ENCODE results near the gene RABL6.
"Not testable (repeated sequence)": the region's sequence is repeated elsewhere in the genome, so short reads cannot be mapped to it uniquely, and the experiment has no call there.

The RABL6 gene

DNA sequence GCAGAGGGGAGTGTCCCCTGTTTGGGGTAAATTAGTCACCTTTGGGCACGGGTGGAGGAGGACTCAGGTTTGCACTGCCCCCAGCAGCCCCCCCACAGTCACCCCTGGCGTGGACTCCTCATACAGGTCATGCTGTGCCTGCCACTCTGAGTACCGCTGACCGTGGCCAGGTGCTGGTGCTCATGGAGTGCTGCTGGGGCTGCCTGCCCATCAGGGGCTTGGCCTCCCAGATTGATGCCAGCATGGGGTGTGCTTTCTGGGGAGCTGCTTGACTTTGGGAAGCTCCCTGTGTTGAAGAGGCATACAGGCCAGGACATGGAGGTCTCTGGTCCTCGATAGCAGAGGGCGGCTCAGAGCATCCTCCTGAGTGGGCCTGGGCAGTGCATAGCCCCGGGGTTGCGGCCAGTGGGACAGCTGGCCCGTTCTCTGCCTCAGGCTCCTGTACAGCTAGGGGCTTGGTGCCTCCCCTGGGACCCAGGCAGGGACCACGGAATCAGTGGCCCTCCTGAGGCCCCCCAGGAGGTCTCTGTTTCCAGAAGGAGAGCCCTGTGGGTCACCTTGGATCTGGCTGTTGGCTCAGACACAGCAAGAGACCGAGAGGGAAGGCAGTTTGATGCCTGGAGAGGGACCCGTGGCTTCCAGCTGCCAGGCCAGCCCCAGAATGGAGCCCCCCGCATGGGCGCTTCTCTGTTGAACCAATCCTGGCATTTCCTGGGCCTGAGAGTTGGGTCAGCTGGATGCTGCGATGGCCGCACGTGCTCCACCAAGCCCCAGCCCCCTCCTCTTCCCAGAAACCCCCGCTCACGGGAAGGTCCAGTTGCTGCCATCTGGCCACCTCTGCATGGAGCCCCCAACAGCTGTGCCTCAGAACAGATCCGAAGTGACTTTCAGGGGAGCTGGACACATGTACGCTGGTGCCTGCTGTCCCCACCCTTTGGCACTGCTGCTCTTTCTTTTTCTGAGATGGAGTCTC, 28.5 kb downstream of the RABL6 start:
- no peak for DNase-seq (ENCODE audit: low read depth)

DNA sequence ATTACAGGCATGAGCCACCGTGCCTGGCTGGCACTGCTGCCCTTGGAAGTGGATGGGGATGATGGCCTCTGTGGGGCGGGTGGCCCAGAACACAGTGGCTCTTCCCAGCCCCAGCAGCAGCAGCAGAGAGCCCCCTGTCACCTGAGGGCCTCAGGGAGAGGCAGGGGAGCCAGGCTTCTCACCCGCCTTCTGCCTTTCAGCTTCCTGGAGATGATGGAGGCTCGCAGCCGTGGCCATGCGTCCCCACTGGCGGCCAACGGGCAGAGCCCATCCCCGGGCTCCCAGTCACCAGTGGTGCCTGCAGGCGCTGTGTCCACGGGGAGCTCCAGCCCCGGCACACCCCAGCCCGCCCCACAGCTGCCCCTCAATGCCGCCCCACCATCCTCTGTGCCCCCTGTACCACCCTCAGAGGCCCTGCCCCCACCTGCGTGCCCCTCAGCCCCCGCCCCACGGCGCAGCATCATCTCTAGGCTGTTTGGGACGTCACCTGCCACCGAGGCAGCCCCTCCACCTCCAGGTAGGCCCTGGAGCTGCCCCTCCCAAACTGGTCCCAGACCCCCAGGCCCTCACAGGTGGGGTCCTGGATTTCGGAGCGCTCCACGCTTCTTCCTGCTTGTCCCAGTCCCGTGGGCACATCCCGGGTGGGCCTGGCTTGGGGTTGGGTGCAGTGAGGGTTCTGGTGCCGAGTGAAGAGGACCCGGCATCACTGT, 29.6 kb downstream of the RABL6 start:
- DNase-seq (ENCODE audit: low read depth) = no peak

DNA sequence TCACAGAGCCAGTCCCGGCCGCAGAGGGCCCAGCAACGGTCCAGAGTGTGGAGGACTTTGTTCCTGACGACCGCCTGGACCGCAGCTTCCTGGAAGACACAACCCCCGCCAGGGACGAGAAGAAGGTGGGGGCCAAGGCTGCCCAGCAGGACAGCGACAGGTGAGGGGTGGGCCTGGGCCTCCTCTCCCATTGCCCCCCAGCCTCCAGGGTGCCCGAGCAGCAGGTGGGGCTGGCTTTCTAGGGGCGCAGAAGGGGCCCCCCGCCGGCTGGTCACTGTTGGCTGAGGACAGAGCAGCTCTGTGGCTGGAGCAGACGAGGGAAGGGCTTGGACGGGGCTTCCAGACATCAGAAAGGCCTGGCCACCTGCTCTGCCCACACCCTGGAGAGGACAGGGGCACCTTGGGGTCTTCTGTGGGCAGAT, 30.1 kb downstream of the RABL6 start:
- DNase-seq (ENCODE audit: low read depth) = not testable (repeated sequence)

DNA sequence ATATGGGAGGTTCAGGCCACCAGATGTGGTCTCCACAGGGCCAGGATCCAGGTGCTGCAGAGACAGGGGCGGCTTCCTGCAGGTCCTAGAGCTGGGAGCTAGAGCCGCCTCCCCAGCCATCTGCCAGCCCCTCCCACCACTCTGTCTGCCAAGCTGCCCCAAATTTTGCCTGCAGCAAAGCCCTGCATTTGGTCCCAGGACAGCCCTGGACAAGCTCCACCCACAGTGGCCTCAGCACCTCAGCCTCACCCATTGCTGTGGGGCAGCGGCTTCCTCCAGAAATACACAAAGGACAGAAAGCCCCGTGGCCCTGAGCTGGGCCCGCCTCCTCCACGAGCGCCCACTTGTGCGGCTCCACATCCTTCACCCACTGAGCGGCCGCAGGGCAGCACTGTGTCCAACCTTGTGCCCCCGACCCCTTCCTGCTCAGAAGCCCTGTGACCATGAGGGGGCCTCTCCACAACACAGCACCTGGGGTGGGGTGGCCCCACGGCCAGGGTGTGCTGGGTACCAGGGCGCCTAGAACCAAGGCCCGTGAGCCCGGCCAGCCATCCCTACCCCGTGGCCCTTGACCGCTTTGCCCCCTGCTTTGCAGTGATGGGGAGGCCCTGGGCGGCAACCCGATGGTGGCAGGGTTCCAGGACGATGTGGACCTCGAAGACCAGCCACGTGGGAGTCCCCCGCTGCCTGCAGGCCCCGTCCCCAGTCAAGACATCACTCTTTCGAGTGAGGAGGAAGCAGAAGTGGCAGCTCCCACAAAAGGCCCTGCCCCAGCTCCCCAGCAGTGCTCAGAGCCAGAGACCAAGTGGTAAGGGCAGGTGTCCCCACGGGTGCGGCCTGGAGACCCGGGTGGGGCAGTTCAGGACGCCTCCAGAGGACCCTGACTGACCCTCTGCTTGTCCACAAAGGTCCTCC, 30.8 kb downstream of the RABL6 start:
- DNase-seq (ENCODE audit: low read depth) = no peak

DNA sequence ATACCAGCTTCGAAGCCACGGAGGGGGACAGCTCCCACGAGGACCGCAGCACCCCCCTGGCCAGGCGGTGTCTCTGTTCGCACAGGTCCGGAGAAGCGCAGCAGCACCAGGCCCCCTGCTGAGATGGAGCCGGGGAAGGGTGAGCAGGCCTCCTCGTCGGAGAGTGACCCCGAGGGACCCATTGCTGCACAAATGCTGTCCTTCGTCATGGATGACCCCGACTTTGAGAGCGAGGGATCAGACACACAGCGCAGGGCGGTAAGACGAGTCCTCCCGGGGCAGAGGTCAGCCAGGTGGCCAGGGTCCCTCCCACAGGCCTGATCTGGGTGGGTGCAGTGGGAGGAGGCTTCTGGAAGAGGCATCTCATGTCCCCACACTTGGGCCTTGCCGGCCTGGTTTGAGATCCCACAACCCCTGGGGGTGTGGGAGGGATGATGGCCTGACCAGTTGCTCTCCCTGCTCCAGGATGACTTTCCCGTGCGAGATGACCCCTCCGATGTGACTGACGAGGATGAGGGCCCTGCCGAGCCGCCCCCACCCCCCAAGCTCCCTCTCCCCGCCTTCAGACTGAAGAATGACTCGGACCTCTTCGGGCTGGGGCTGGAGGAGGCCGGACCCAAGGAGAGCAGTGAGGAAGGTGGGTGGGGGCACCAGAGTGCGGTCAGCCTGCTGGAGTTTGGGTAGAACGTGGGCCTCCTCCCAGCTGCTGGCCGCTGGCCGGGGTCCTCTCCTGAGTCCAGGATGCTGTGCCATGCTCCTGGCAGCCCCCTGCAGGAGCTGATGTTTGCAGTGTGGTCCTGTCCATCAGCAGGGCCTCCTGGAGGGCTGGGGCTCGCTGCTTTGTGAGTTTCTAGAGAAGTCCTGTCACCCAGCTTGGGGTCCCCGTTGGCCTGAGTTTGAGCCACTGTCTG, 31.7 kb downstream of the RABL6 start:
- no peak for DNase-seq (ENCODE audit: low read depth)

DNA sequence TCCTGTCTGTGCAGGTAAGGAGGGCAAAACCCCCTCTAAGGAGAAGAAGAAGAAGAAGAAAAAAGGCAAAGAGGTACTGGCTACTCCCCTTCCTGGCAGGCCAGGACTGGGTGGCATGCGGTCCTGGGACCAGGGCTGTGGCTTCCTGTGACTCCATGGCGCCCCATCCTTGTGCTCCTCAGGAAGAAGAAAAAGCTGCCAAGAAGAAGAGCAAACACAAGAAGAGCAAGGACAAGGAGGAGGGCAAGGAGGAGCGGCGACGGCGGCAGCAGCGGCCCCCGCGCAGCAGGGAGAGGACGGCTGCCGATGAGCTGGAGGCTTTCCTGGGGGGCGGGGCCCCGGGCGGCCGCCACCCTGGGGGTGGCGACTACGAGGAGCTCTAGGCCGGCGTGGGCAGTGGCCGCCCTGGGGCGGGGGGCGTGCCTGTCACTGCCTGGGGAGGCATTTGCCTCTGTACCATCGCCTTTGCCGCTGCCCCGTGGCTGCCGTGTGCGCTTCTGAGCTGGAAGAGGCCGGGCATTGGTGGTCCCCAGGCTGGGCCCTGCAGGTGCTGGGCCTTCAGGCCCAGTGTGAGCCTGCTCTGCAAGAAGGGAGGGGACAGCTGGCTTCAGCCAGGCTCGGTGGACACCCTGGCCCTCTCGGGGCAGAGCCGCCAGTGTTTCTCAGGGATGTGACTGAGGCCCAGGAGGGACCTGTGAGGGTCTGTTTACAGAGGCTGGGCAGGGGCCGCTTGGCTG, 32.6 kb downstream of the RABL6 start:
- no peak for DNase-seq (ENCODE audit: low read depth)

DNA sequence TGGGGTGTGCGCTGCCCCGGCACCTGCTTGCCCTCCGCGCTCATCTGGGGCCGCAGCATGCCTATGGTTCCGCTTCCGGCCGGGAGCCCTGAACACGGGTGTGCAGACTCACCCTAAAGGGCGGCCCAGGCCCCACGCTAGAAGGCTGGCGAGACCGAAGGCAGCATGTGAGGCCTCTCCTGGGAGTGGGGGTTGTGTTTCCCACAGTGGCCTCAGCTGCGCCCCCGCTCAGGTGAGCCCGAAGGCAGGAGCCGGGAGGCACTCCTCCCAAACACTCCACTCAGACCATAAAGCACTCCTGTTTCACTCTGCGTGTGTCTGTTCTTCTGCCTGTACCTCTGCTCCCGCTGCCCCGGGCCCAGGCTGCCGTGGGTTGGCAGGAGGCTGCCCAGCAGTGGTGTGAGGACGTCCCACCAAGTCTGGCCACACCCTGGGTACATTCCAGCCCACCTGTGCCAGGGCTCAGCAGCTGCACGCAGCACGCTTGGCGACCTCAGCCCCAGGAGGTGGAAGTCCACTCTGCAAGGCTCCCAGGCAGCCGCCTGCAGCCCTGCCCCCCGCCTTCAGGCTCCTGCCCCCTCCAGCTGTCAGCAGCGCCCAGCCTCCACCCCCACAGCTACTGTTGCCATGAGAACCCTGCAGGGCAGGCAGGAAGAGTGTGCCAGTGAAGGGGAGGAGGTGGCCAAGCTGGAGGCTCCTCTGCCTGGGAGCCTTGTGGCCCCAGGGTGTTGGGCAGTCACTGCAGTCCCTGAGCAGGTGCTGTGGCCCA, 33.3 kb downstream of the RABL6 start:
- DNase-seq (ENCODE audit: low read depth) = no peak

DNA sequence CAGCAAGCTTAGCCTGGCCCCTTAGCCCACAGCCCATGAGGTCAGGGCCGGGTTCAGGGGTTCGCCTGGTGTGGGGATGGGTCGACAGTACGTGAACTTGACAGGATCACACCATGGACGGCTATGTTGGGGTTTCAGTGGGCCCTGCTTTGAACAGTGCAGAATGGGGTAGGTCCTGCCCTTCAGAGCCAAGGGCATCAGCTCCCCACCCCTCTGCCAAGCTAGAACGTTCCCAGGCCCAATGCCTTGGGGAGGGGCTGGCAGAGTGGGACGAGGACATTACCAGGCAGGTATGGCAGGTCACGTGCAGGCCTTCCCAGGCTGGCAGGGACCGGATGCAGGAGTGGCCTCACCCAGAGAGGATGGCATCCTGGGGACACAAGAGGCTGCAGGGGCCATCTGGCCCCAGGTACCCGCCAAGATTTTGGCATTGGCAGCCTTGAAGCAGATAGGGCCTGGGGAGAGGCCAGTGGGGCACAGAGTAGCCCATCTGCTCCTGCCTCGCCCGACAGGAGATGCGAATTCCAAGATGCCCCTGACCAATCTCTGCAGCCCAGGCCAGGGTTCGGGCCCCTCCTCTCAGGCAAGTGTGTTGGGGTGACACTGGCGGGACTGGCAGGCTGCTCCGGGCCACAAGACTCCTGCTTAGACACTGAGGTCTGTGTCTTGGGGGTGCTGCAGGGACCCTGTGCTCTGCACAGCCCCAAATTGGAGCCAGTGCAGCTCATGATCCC, 34.1 kb downstream of the RABL6 start:
- DNase-seq (ENCODE audit: low read depth) = not testable (repeated sequence)

DNA sequence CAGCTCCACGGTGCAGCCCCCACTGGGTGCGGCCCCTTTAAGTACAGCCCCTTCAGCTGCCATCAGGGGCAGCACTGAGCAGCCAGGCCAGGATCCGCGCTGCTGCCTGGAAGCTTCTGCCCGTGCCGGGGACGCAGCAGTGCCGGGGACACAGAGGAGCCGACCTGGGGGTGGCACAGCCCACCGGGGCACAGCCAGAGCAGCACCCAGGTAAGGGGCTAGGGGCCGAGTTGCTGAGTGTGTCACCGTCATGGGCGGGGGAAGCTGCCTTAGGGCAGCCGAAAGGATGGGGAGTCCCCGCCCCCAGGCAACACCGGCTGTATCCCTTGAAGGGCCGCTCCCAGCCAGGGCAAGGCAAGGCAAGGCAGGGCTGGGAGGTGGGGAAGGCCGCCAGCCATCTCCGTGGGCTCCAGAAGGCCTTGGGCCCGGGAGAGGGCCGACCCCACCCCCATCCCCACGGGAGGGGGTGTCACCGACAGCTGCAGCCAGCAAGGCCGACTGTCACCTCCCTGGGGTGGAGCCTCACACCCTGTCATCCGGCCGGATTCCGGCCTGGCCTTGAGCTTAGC, 34.7 kb downstream of the RABL6 start, which contains the start of gene AJM1:
TSS of gene AJM1 (plus strand) at position 99 of the 569 bp plus-strand sequence. CDS start 1,937 bp downstream, outside the sequence.
- DNase-seq (ENCODE audit: low read depth) = not testable (repeated sequence)

DNA sequence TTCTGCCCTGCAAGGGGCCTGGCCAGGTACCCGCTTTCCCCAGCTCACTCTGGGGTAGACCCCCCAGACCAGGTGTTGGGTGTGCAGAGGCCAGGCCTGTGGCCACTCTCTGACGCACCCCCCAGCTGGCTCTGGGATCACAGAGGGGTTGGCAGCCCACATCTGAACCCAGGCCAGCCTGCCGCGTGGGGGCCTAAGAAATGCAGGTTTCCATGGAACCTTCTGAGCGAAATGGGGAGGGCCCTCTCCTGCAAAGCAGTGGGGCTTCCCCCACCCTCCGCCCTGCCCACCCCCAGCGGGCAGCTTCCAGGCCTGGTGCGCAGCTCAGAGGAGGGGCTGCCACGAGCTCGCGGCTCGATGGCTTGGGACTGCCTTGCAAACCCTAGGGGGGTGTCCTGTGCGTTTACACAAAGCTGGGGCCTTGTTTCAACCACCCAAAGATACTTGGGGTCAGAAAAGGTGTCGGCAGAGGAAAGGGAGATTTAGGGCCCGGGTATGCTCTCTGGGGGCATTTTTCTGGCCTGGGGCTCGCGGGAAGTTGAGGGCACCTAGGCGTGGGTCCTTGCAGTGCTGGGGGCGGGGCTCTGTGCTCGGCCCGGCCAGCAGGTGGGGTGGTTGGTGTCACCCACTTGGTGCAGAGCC, 35.5 kb downstream of the RABL6 start:
- not testable (repeated sequence) for DNase-seq (ENCODE audit: low read depth)

DNA sequence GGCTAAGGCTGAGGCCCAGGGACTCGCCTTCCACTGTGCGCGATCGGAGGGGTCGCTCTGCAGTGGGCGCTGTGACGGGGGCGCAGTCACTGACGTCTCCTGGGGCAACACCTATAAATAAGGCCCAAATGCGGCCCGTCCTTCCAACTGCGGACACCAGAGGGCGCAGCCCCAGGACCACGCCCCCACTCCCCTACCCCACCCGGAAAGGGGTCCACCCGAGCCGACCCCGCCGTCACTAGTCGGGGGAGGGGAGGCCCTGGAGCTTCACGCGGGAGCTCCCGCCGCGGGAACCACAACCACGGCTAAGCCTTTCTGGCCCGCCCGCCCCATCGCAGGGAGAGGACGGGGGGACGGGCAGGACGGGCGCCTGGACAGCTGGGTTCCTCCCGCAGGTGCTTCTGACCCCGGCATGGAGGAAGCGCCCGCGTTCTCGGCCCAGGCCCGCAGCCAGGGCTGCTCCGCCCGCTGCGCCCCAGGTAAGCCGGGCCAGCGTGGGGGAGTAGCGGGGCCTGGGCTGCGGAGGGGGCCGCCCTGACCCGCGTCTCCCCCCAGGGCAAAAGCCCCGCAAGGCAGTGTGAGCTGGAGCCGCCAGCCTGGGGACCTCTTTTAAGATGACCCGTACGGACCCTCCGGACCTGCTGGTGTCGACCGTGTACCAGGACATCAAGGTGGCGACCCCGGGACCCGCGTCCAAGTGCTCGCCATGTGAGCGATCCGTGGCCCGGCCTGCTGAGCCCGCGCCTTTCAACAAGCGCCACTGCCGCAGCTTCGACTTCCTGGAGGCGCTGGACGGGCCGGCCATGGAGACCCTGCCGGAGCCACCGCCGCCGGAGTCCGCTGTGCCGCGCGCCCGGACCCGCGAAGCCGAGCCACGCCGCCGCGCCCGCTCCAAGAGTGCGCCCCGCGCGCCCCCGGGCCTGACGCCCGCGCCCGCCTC, 36.3 kb downstream of the RABL6 start:
- DNase-seq (ENCODE audit: low read depth) = not testable (repeated sequence)

DNA sequence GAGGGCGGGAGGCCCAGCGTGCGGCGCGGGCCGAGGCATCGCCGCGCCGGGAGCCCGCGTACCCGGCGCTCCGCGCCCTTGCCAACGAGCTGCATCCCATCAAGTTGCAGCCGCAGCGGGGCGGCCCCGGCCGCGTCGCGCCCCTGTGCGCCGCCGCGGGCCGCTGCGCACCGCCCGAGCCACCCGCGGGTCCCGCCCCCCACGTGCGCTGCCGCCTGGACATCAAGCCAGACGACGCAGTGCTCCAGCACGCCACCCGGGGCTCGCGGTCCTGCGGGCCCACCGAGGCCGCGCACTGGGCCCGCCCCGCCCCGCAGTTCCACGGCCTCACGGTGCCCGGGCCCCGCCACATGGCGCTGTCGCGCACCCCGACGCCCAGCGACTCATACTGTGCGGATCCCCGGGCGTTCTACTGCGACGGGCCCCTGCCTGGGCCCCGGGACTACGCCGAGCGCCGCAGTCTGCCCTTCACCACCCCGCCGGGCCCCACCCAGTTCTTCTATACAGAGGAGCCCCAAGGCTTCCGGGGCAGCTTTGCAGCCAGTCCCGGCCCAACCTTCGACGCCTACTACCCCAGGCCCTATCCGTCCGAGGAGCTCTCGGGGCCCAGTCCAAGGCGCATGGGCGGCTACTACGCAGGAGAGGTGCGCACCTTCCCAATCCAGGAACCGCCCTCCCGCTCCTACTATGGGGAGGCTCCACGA, 37.2 kb downstream of the RABL6 start:
- DNase-seq (ENCODE audit: low read depth) = no peak

DNA sequence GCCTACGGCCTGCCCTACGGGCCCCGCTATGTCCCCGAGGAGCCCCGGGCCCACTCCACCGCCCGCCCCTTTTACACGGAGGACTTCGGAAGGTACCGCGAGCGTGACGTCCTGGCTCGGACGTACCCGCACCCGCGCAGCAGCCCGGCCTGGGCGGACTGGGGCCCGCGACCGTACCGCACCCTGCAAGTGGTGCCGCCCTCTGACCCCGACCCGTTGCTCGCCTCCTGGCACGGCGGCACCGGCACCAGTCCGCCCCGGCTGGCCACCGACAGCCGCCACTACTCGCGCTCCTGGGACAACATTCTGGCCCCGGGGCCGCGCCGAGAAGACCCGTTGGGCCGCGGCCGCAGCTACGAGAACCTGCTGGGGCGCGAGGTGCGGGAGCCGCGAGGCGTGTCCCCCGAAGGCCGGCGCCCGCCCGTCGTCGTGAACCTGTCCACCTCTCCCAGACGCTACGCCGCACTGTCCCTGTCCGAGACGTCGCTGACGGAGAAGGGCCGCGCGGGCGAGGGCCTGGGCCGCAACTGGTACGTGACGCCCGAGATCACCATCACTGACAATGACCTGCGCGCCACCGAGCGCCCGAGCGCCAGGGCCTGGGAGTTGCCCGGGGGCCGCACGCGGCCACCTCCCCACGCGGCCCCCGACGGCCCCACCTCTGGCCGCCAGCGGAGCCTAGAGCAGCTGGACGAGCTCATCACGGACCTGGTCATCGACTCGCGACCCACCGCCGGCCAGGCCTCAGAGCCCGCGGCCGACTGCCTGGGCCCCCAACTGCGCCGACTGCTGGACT, 37.9 kb downstream of the RABL6 start:
- DNase-seq (ENCODE audit: low read depth) = no peak

DNA sequence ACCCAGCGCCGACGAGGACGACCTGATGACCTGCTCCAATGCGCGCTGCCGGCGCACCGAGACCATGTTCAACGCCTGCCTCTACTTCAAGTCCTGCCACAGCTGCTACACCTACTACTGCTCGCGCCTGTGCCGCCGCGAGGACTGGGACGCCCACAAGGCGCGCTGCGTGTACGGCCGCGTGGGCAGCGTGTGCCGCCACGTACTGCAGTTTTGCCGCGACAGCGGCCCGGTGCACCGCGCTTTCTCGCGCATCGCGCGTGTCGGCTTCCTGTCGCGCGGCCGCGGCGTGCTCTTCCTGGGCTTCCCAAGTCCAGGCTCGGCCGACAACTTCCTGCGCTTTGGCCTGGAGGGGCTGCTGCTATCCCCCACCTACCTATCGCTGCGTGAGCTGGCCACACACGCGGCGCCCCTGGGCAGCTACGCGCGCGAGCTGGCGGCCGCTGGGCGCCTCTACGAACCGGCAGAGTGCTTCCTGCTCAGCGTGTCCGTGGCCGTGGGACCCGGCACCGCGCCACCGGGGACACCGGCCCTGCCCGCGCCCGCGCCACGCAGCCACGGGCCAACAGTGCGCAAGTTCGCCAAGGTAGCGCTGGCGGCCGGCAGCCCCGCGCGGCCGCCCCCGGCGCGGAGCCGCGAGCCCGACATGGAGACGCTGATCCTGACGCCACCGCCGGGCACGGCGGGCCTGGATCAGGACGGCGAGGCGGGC, 38.8 kb downstream of the RABL6 start:
- no peak for DNase-seq (ENCODE audit: low read depth)

All from HS-5 (cell line).